ENCODE measurements around the gene CTNNA2. TPM values are rescaled to one million over a fixed set of nuclear protein-coding genes. Genes with fewer than 3 reads are reported as not detected.

The CTNNA2 gene
- total RNA-seq, 1 experiment from 2014 or later = 5.5 TPM

GRCh38 chr2:79844011-79844410 is 331.2 kb downstream of the CTNNA2 start:
- Histone ChIP-seq H2AFZ (ENCODE audit: low read length) (no peak overlapping the region), H3K79me2 (ENCODE audit: insufficient read depth, low read length) (no peaks in the 10 kb centered on the region), H2BK120ac (ENCODE audit: low read depth, low read length, poor library complexity, severe bottlenecking) (no peak overlapping the region), H3K79me1 (ENCODE audit: insufficient read depth, low read depth, low read length, poor library complexity, severe bottlenecking) (no peaks in the 10 kb centered on the region), H3K23ac (ENCODE audit: insufficient read length, low read depth, low read length) (no peak overlapping the region), H3T11ph (ENCODE audit: low read length) (no peak overlapping the region), H4K5ac (ENCODE audit: insufficient read length, low read depth, low read length) (no peak overlapping the region), H3K27me3 (ENCODE audit: insufficient read depth, low read length) (no peaks in the 10 kb centered on the region), H2BK20ac (ENCODE audit: low read depth, low read length, poor library complexity, severe bottlenecking) (no peak overlapping the region), H3K18ac (ENCODE audit: insufficient read length, low read depth, low read length) (no peak overlapping the region), H3K4me1 (ENCODE audit: insufficient read depth, low read length) (no peaks in the 10 kb centered on the region; the same call in 1 of the 2 replicates), H3K56ac (ENCODE audit: insufficient read length, low read depth, low read length) (no peak overlapping the region), H3K9me3 (ENCODE audit: control insufficient read depth, low read depth, low read length) (no peaks in the 10 kb centered on the region), H2AK5ac (ENCODE audit: insufficient read length, low read length) (no peak overlapping the region), H2BK12ac (ENCODE audit: insufficient read length, low read depth, low read length) (no peak overlapping the region), H3K9ac (ENCODE audit: extremely low read depth, insufficient read length, low read length) (no peak overlapping the region), H3K4ac (ENCODE audit: low read depth, low read length) (no peak overlapping the region), H3K23me2 (ENCODE audit: insufficient read length, low read depth, low read length, poor library complexity, severe bottlenecking) (no peaks in the 10 kb centered on the region), H3K14ac (ENCODE audit: insufficient read depth, low read length) (no peak overlapping the region), H3K4me2 (ENCODE audit: insufficient read depth, insufficient read length, low read length) (no peak overlapping the region), H2BK5ac (ENCODE audit: insufficient read length, low read length) (no peak overlapping the region), H4K20me1 (ENCODE audit: control insufficient read depth, insufficient read depth, insufficient read length) (no peaks in the 10 kb centered on the region), H4K8ac (replicated peaks; ENCODE audit: insufficient read length, low read depth, low read length) (no peak overlapping the region), H4K91ac (ENCODE audit: insufficient read length, low read depth, low read length) (no peak overlapping the region), H3K27ac (ENCODE audit: insufficient read length, low read depth, low read length) (no peak overlapping the region), H2BK15ac (ENCODE audit: low read depth, low read length) (no peak overlapping the region)
- Mint-ChIP-seq H3K9me3 (peaks cover 0 to 2% of the 10 kb centered on the region in 2 experiments; a peak in 1 of 5 replicates), H3K4me3 (no peak overlapping the region), H3K27ac (0 out of 7 replicates have a peak overlapping the region, but pooled peaks of 1 of the 3 experiments have one; percentile 24), H3K4me1 (peaks cover 19 to 30% of the 10 kb centered on the region in 2 experiments), H3K36me3 (ENCODE audit: insufficient read depth in 1 of 3, low read depth in 3 of 3) (no peaks in the 10 kb centered on the region; a peak in 1 of 7 replicates), H3K27me3 (ENCODE audit: low read depth) (no peaks in the 10 kb centered on the region)
- TF ChIP-seq, protein P1, sequence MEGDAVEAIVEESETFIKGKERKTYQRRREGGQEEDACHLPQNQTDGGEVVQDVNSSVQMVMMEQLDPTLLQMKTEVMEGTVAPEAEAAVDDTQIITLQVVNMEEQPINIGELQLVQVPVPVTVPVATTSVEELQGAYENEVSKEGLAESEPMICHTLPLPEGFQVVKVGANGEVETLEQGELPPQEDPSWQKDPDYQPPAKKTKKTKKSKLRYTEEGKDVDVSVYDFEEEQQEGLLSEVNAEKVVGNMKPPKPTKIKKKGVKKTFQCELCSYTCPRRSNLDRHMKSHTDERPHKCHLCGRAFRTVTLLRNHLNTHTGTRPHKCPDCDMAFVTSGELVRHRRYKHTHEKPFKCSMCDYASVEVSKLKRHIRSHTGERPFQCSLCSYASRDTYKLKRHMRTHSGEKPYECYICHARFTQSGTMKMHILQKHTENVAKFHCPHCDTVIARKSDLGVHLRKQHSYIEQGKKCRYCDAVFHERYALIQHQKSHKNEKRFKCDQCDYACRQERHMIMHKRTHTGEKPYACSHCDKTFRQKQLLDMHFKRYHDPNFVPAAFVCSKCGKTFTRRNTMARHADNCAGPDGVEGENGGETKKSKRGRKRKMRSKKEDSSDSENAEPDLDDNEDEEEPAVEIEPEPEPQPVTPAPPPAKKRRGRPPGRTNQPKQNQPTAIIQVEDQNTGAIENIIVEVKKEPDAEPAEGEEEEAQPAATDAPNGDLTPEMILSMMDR (conservative IDR thresholded peaks at IDR 0.05) = no peak
- no peak for DNase-seq
- no CpG with 5 or more reads among the region's 1 CpG for WGBS (ENCODE audit: extremely low coverage, insufficient read length, low lambda C conversion rate)

Measured in H9 (cell line).